Psoas muscle (tissue), 8 donors: ENCODE results near the gene ADCY10. TPM values are rescaled to one million over a fixed set of nuclear protein-coding genes. Genes with fewer than 3 reads are reported as not detected.

Source experiments
- ATAC-seq, 4 donors: fragments of 200-7000 bp; cut with Tn5 transposase; one replicate each; pipeline ENCODE4 v1.9.1; 2020; ENCODE audit warnings: moderate library complexity in 3 of 4, mild to moderate bottlenecking in 2 of 4
- DNase-seq, 2 donors: peaks; one replicate each; pipeline ENCODE4 v3.0.0-alpha.2; 2020
- H3K27ac ChIP-seq: fragments of 200-600 bp; one replicate; pipeline ENCODE4 v1.8.0; 2022
- H3K27me3 ChIP-seq, 3 donors: fragments of 200-600 bp in 1 of 3; one replicate each; pipeline versions ENCODE4 v1.6.1 to v1.8.0; 2013 to 2022; ENCODE audit warnings: low read length in 2 of 3, mild to moderate bottlenecking in 2 of 3, moderate library complexity in 1 of 3; ENCODE audit not compliant: insufficient read depth in 3 of 3
- H3K36me3 ChIP-seq, 2 donors: fragments of 200-600 bp in 1 of 2; one replicate each; pipeline versions ENCODE4 v1.6.1 to v1.8.0; 2013 to 2022; ENCODE audit warnings: low read depth in 1 of 2, mild to moderate bottlenecking in 1 of 2, moderate library complexity in 1 of 2; ENCODE audit not compliant: insufficient read depth in 1 of 2
- H3K4me1 ChIP-seq: fragments of 200-600 bp; one replicate; pipeline ENCODE4 v1.8.0; 2022
- H3K4me3 ChIP-seq: fragments of 200-600 bp; one replicate; pipeline ENCODE4 v1.8.0; 2022; ENCODE audit warnings: mild to moderate bottlenecking
- H3K9me3 ChIP-seq: fragments of 200-600 bp; one replicate; pipeline ENCODE4 v1.8.0; 2022
- WGBS, 3 donors: extraction: QIAGEN DNeasy Blood & Tissue Kit; methylation state at CpG; one replicate each; pipeline versions ENCODE4 v1.1.6 to v1.1.7; 2013; 5-methylcytosine and 5-hydroxymethylcytosine counted together
- intact Hi-C, 2 donors: fragments of 100-400 bp; cut with DNase I; formaldehyde crosslinking; loops; one replicate each; pipeline versions ENCODE4 v1.11.0 to v1.14.2; 2022
- polyA plus RNA-seq, 3 donors: library from polyadenylated mRNA; stranded (reverse); fragments of 200-250 nt; gene quantifications; one replicate each; pipeline ENCODE4 v1.2.3, GENCODE V29; 2013
- total RNA-seq, 4 donors: library from RNA; stranded (reverse); fragmentation: NEBNext Ultra II Directional in 2 of 4; extraction: Animal tissue kit (Norgen Biotek cat#: 25700) in 2 of 4; gene quantifications; one replicate each; pipeline versions ENCODE4 v1.2.1 to v1.2.4, GENCODE V29; 2021 to 2023
- TF ChIP-seq, protein P1 (sequence below): fragments of 200-600 bp; IDR thresholded peaks from one replicate; pipeline ENCODE4 v1.8.0; 2022; ENCODE audit warnings: antibody characterized with exemption
- donor health status: healthy with polysubstance abuse.
- donor health status: DM: no; HTN: no; CAD: no; lungs with moderate emphysema.
- donor health status: Bipolar disorder and iron deficiency.
- donor health status: healthy.
- donor health status: DM: yes; HTN: yes; CAD: no.
- donor health status: DM: no; HTN: no; CAD: no.
- donor health status: DM: no; HTN: no; CAD: no.
- donor health status: DM: yes; HTN: yes; CAD: no.

Gene ADCY10
- total and polyA plus RNA-seq, 7 donors = 0.01 to 0.54 (median 0.17) TPM

DNA sequence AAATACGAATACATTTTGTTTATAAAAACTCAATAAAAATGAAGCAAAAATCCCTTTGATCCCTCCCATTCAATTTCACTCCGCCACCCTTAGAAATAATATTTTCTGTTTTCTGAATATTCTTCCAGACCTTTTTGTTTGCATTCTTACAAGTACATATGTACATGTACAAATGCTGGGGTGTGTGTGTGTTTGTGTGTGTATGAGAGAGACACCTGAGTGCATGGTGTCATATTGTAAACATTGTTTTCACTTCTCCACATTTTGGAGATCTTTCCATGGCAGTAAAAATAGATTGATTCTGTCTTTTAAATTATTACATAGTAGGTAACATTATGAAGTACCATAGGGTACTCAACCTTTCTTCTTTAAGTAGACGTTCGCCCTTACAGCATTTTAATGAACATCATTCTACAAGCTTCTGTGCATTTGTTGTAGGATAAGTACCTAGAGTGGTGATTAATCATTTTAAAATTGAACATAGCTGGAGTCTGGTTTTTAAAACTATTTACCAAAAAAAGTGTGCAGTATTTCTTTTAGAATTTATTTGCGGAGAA is 24.2 kb upstream of the ADCY10 start:
- 47 to 51% (median 49%) methylated on average over 5 of the region's 5 CpGs for WGBS, 3 donors
- no peak for ATAC-seq
- TF ChIP-seq, protein P1, sequence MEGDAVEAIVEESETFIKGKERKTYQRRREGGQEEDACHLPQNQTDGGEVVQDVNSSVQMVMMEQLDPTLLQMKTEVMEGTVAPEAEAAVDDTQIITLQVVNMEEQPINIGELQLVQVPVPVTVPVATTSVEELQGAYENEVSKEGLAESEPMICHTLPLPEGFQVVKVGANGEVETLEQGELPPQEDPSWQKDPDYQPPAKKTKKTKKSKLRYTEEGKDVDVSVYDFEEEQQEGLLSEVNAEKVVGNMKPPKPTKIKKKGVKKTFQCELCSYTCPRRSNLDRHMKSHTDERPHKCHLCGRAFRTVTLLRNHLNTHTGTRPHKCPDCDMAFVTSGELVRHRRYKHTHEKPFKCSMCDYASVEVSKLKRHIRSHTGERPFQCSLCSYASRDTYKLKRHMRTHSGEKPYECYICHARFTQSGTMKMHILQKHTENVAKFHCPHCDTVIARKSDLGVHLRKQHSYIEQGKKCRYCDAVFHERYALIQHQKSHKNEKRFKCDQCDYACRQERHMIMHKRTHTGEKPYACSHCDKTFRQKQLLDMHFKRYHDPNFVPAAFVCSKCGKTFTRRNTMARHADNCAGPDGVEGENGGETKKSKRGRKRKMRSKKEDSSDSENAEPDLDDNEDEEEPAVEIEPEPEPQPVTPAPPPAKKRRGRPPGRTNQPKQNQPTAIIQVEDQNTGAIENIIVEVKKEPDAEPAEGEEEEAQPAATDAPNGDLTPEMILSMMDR = no peak

DNA sequence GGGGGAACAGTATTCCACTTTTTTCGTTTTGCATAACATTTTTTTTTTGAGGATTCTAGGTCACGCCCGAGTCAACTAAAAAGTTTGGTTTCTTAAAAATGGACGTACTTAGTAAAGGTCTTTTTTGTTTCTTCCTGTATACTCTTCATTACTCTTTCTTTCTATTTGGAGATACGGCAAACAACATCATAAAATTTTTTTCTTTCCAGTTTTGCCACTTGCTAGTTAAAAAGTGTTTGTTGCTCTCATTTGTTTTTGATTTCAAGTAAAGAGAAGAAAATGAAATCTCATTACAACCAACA is 23.7 kb upstream of the ADCY10 start:
- DNase-seq = no peak
- Histone ChIP-seq H3K27me3 (no peaks in the 10 kb centered on the region), H3K27ac (peak overlapping the region; percentile 96), H3K4me3 (peak overlapping the region; percentile 84), H3K36me3 (no peaks in the 10 kb centered on the region), H3K4me1 (peaks cover 41% of the 10 kb centered on the region), H3K9me3 (no peaks in the 10 kb centered on the region)
- intact Hi-C loops = loop anchor here (5.0 to 10.0 kb wide), 3 partner anchors 107 to 223 kb away; no protein-coding TSS in a partner anchor
- WGBS, 3 donors = 0 to 1% (median 1%) methylated on average over 5 of the region's 5 CpGs
- no peak for ATAC-seq
- TF ChIP-seq, protein P1 = no peak

More for the DNA sequence above, 24.2 kb upstream of the ADCY10 start:
- DNase-seq = no peak
- Histone ChIP-seq H3K9me3 (no peaks in the 10 kb centered on the region), H3K36me3 (no peaks in the 10 kb centered on the region), H3K4me3 (peak overlapping the region; percentile 84), H3K27ac (peak overlapping the region; percentile 96), H3K27me3 (no peaks in the 10 kb centered on the region), H3K4me1 (peaks cover 43% of the 10 kb centered on the region)
- intact Hi-C loops = loop anchor here (5.0 to 10.0 kb wide), 3 partner anchors 107 to 223 kb away; no protein-coding TSS in a partner anchor

DNA sequence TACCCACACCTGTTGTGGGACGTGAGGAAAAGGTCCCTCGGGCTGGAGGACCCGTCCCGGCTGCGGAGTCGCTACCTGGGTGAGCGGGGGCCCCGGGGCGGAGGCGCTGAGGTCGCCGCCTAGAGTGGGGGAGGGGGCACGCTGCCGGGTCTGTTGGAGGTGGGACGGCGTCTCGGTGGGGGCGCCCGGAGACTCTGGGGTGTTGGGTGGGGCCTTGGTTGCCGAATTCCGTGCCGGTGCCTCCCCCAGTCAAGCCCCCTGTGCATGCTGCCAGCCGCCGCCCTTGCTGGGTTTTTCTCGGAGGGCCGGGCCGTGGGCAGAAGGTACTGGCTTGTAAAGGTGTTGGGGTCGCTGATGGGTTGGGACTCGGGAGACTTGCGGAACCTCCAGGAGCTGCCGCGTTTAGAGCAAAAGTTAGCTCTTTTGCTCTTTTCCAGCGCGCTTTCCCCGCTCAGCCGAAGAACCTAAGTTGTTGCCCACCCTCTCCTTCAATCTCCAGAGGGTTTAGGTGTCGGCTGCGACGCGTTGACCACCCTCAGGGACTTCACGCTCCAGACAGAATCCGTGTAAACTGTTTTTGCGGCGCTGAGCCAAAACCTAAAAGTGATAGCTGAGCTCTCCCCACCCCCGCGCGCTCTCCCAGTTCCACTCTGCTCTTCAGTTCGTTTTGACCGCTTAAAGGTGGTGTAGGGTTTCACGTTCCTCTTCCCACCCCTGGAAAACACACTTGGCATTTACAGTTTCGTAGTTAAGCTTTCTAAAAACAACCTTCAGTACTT is 23.2 kb upstream of the ADCY10 start, which contains the start of gene MPC2:
TSS of gene MPC2 (minus strand) at position 143 of the 779 bp plus-strand sequence. CDS start 1,231 bp downstream, outside the sequence.
- Histone ChIP-seq H3K4me1 (peaks cover 39% of the 10 kb centered on the region), H3K36me3 (no peaks in the 10 kb centered on the region), H3K9me3 (no peaks in the 10 kb centered on the region), H3K4me3 (peak within 1 kb of the TSS; percentile 84), H3K27ac (peak within 1 kb of the TSS; percentile 96), H3K27me3 (no peaks in the 10 kb centered on the region)
- DNase-seq (peak; percentile 67 to 83), ATAC-seq (peak; percentile 15 to 52 (median 39))
- TF ChIP-seq, protein P1 = no peak
- intact Hi-C loops = loop anchor here (5.0 to 10.0 kb wide), 3 partner anchors 108 to 222 kb away; no protein-coding TSS in a partner anchor
- 0 to 1% (median 0%) methylated on average over 50 to 51 of the region's 51 CpGs for WGBS, 3 donors

DNA sequence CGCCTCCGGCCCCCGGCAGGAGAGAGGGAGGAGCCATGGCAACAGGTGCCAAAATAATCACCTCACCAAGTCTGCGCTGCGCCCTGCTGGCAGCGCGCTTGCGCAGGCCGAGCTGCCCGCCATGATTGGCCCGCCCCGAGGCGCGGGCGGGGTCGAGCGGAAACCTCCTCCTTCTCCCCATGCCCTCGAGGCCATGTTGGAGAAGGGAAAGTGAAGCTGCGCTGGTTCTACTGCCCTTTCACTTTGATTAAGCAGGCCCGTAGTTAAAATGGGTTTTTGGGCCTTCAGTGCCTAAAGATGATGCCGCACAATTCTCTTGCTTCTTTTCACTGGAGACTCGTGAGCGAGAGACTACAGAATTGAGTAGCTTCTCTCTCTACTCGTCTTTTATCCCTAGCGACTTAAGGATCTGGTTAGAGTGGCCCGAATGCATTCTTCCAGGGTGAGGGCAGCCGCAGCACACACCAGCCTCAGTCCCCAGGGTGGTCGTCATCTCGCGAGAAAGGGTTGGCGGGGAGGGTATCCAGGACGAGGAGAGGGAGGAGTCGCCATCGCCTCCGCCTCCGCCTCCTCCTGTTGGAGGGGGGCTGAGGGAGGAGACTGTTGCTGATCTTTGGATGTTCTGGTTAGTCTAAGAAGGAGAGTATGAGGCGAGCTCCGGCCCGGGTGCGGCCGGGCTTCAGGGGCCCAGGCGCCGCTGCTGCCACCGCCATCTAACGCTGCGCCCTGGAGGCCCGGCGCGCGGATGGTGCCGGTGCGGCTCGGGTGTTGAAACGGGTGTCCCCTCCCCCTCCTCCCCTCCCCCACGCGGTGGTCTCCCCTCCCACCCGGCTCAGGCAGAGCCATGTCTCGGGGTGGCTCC is 22.4 kb upstream of the ADCY10 start, which contains the start of gene DCAF6:
TSS of gene DCAF6 (plus strand) at position 616 of the 862 bp plus-strand sequence. CDS start at position 845, 229 bp downstream.
- intact Hi-C loops = loop anchor here (5.0 to 10.0 kb wide), 3 partner anchors 109 to 221 kb away; no protein-coding TSS in a partner anchor
- Histone ChIP-seq H3K27me3 (no peaks in the 10 kb centered on the region), H3K9me3 (no peaks in the 10 kb centered on the region), H3K4me3 (peak within 1 kb of the TSS; percentile 84), H3K4me1 (peaks cover 36% of the 10 kb centered on the region), H3K27ac (peak within 1 kb of the TSS; percentile 96), H3K36me3 (no peaks in the 10 kb centered on the region)
- DNase-seq (peak; percentile 96 to 98), ATAC-seq (peak; percentile 89 to 94 (median 92))
- 0 to 1% (median 0%) methylated on average over 35 to 58 of the region's 58 CpGs for WGBS, 3 donors
- TF ChIP-seq, protein P1 = no peak
